Fibroblast of skin of right biceps (primary cell): ENCODE data around the gene SYS1.
A peak's percentile ranks its signal among the peaks of the same experiment; 100 is the strongest.
"Not testable (repeated sequence)": the region's sequence is repeated elsewhere in the genome, so short reads cannot be mapped to it uniquely, and the experiment has no call there.

Experiments used
- DNase-seq: peaks from one replicate; pipeline ENCODE4 v3.0.0-alpha.2; 2013

The SYS1 gene

DNA sequence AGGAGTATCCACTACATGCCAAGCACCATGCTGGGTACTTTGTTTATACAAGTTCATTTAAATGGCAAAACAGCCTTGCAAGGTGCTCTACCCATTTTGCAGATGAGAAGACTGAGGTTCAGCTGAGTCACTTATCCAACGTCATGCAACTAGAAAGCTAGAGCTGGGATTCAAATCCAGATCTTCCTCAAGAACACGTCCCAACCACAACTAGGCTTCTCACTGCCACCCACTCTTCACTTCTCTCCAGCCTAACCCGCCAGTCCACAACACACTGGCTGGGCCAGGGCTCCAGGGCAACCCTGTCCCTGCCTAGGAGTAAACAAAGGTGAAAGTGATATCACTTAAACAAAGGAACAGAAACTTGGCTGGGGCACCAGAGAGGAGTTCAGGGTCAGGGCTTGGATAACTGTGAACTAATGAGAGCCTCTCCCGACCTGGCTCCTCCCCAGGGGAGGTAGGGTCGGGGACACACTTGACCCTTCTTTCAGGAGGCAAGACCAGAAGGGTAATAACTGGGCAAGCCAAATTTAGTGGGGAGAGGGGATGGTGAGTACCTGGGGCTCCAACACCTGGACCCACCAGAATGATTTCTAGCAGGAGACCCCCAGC lies 22.6 kb upstream of the SYS1 start:
- DNase-seq = no peak

DNA sequence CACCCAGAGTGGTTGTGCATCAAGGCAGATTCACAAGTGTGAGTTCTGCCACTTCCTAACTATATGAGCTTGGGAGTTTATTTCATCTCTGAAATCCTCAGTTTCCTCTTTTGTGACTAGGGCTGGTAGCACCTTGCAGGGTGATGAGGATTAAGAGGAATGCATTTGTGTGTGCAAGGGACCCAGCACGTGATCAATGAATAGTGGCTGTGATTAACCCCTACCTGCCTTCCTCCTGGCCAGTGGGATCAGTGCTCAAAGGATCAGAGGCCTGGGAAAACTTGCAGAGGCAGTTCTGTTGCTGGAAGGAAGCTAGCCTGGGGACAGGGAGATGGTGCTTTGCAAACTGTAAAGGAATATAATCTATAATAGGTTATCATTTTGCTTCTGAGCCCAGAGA lies 22.0 kb upstream of the SYS1 start:
- DNase-seq = no peak

DNA sequence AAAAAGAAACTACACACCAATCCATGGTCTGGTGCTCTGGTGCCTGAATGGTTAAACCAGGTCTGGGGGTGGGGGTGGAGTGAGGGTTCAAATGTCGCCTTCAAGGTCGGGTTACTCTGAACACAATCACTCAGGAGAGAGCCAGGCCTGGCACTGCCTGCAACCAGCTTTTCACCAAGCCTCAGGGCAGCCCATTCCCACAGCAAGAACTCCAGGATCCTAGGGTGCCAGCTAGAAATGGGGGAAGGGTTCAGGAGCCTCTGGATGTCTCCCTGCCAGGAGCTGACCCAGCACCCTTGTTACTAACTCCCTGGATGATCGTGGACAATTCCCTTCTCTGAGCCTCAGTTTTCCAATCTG lies 21.4 kb upstream of the SYS1 start:
- no peak for DNase-seq

DNA sequence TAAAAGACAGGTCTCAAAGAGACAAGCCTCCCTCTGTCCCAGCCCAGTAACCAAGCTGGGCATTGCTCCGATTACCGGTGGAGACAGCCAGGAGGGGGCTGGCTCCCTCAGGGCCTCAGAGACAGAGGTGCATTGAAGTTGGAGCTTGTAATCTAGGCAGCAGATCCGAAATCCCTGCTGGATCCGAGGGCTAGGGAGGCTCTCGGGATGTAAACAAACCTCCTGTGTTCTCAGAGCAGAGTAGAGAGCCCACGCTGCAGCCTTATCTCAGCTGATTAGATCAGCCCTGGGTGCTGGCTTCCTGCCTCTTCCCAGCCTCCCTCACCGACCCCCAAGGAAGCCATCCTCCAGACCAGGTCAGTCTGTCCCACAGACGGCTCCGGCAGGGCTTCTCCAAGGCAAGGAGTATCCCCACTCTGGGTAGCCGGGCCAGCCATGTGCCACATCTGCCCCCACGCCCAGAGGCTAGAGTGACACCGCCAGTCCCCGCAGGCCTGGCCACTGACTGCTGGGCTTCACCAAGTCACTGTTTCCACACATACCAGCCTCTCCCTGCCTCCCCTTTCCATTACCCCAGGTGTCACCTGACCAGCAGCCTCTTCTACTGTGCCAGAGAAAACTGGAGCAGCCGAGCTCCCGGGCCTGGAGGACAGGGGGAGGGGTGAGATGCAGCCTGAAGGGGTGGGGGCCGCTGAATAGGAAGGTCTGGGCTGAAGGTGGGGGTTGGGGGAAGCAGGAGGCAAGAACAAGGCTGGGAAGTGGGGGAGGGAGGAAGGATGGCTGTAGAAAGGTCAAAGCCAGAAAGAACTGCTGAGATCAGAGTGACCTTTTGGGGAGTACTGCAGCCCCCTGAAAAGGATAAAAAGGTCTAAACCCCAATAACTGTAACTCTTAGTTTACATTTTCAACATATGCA lies 20.8 kb upstream of the SYS1 start:
- DNase-seq = no peak

DNA sequence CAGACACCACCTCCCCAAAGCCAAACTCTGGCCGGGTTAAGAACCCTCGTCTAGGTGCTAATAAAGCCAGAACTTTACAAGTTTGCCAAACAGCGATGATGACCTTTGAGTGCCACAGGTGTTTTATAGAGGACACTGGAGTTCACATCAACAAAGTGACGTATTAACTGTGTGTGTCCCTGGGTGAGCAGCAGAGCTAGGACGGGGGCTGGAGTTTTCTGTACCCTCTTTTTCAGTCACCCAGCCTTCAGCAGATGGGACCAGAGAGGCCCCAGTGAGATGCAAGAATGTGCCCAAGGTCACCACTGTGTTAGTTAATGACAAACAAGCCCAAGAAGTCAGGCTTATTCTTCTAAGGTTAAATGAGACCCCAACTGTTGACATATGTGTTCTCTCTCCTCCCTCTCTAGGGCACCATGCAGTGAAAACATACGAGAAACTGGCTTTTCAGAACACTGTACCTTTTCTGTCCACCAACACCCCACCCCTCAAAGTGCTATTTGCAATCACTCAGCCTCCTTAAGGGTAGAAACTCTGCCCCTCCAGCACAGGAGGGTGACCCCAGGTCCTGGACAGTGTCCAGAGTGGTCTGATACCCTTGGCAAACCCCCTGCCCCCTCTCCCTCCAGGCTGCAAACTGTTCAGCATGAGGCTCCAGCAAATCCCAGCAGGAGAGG lies 20.0 kb upstream of the SYS1 start:
- DNase-seq = no peak

DNA sequence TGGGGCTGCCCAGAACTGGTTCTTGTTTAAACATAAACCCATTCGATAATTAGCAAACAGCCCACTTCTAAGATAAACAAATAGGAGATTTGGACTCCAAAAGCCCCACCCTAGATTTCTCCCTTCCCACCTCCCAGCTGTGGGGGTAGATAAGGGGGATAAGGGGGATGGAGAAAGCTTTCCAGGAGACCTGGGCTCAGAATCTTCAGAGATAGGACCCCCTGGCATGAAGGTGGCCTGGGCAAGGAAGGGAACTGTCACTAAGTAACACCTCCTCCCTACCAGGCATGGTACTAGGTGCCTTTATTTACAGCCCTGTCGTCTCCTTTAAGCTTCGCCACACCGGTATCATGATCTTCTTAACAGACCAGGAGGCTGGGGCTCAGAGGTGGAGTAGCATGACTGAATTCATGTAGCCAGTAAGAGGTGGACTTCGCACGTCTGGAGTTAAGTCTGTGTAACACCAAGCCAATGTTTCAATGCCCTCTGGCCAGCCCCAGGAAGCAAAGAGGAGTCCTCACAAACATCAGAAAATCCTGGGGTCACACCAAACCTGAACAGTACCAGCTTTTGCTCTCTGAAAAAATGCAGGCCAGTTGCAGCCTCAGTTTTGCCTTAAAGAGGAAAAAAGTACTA lies 19.3 kb upstream of the SYS1 start:
- DNase-seq = no peak

DNA sequence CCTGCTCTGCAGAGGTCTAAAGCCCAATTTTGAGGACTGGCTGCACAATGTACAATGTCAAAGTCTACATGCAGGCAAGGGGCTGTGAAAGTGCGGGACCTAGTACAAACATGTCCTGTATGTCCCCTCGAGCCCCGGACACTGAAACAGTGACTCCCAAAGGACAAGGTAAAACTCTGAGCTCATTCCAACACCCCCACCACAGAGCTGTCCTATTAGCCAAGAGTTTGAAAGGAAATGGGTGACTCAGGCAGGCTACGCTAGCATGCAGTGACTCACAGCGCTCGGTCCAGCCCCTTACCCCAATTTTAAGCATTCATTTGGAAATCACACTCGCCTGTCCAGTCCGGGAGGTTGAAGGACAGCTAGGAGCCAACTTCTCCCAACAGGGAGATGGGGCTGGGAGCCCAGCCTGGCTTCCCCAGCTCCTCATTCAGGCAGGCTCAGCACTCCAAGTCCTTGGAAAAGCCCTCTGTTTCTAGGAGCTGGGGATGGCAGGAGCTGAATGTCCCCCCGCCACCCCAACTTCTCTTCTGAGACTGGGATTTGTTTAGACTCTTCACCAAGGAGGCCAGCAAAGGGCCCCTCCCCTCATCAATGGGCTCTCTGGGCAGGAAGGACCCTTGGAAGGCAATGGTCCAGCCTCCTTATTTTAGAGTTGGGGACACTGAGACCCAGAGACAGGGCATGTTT lies 18.6 kb upstream of the SYS1 start:
- peak; percentile 92 for DNase-seq

DNA sequence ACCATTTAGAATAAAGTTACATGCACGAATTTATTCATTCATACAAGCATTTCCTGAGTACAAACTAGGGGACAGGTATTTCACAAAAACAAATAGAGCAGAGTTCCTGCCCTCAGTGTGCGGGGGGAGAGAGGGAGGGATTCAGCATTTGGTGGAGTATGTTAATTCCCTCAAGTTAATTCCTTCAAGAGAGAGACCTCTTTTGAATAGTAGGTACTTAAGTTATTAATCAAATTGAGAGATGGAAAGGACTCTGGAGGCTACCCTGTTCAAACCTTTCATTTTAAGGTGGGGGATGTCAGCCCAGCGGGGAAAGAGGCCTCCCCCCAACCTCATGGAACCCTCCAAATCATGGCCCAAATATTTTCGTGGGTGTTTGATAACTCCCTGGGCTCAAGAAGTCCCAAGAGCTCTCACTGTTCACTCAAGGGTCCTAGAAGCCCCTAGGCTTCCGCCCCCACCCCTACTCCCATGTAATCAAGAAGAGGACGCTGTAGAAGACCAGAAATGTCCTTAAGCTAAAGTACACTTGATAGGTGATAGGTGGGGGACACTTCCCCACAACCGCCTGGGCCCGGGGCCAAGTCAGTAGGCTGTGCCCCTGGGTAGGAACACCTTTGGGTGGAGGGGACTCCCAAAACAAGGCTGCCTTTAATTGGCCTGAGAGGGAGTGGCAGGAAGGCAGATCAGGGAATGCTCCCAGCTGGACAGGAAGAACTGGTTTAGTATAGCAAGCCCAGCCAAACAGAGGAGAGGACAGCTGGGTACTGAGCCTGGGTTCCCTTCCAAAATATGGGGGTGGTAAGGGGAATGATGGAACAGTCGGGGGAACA lies 17.6 kb upstream of the SYS1 start:
- DNase-seq = no peak

DNA sequence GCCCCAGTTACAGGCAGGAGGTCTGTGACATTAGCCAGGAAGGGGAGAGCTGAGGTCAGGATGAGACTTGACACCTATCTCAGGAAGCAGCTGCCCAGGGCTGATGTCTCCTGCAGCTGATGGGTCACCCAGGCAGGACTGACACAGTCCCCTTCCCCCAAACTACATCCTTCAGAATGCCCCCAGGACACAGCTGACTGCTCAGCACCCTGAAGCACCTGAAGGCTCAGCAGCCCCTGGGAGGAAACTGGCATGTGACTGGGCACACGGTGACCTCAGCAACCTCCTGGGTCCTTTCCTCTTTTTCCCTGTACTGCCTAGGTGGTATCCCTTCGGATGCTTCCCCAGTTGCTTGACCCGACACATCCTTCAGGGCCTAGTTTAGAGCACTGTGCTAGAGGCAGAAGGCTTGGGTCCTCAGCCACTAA lies 16.7 kb upstream of the SYS1 start:
- no peak for DNase-seq

DNA sequence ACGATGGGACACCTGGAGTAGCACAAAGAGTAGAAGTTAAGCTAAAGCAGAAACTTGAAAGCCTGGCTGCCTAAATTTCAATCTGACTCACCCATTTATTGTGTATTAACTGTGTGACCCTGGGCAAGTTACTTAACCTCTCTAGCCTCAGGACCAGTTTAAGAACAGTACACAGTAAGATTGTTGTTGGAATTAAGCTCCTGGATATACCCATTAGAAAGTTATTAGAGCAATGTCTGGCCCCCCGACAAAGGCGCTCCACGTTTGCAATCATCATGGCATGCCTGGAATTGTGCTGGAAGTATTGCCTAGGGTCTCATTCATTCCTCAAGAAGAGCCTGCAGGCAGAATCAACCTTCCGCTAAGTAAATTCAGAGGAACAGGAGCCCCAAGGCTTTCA lies 16.1 kb upstream of the SYS1 start:
- DNase-seq = peak; percentile 34

DNA sequence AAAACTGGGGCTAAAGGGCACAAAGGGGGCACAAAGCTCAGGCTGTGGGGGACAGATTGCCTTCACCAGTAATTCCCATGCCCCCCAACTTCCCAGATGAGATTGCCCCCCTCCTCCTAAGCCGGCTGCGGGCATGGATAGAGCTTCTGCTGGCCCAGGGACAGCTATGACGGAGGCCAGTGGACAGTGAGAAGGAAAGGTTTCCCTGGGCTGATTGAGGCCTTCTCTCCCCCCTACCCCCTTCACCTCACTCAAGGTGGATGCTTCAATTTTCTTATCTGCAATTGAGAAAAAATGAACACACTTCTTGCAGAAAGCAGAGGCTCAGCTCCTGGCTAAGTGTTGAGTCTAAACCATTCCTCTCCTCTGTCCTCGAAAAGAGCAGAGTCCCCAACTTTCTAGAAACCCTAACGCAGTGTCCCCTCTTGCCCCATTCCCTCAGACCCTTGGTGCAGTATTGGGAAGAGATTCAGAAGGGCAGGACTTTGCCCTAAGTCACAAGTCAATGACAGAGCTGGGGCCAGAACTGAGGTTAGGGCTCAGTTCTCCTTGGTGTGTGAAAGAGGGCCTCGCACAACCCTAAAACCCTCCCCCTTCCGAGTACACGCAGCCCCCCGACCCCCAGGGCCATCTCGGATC lies 15.5 kb upstream of the SYS1 start:
- no peak for DNase-seq

DNA sequence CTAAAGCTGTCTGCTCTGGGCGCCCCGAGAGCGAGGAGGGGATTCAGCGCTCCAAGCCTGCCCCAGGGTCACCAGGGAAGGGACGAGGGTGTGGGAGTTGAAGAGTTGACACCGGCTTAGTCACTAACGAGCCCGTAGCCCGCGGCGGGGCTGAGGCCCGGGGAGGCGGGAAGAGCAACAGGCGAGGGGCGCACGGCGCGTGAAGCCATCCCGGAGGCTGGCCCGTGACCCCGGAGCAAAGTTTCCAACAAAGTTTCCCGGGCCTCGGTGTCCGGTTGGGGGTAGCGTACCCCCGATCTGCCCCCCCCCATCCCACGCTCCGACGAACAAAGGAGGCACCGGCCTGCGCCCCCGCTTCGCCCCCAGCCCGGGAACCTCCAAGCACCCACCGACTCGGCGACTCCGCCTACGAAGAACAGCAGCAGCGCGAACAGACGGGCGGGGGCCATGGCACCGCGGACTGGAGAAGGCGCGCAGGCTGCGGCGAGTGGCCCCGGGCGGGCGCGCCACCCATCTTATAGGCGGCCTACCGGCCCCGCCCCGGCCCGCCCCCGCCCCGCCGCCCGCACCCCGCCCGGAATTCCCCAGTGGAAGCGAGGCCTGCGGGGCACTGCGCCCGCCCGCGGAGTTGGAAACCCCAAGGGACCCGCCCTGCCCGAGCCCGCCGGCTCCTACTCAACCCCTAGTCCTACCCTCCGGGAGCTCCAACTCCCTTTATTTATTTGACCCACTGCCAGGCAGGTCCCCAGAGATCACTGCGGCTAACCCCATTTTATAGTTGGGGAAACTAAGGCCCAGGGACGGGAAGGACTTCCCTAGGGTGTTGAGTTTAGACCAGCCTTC lies 14.8 kb upstream of the SYS1 start, which contains the start of gene SDC4:
Gene SDC4 (minus strand): TSS at position 489 of the 843 bp plus-strand sequence. CDS start 40 bp downstream, at position 449.
- DNase-seq = peak; percentile 70

DNA sequence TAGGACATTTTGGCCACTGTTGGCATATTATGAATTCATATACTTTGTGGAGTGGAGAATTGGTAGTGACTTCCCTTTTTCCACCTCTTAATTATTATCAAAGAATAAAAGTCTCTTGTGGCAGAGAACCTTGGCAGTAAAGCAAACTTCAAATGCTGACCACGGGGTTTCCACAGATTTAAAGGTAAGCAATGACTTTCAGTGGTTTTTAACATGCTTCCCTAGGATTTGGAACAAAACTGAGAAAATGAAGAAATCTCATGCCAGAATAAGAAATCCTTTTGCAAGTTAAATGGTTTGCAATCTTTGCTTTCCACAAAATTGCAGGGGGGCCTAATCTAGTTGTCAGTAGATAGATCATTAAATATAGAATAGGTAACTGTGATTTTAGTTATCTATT lies 12.7 kb upstream of the SYS1 start:
- DNase-seq = no peak

DNA sequence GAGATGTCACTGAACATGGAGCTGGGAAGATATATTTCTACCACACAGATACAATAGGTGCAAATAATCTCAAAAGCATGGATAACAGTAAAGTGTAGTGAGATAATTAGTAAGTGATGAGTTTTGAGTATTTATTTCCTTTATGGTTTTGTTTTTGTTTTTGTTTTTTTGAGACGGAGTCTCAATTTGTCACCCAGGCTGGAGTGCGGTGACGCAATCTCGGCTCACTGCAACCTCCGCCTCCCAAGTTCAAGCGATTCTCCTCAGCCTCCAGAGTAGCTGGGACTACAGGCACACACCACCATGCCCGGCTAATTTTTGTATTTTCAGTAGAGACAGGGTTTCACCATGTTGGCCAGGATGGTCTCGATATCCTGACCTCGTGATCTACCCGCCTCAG lies 12.2 kb upstream of the SYS1 start:
- not testable (repeated sequence) for DNase-seq

DNA sequence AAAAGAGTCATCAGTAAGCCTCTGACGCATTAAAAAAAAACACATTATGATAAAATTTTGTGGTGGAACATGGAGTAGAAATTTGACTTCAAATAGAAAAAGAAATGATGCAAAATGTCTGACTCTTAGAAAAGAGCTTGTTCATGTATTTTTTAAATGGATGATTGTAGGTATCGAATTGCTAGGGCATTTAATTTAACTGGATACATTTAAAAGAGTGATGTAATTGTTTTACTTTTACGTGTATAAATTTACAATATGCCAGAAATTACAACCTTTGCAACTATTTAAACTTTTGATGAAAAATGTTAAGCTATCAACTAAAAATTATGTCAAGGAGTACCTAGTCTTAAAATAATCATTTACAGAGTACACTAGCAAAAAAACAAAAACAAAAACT lies 10.2 kb upstream of the SYS1 start:
- DNase-seq = no peak

DNA sequence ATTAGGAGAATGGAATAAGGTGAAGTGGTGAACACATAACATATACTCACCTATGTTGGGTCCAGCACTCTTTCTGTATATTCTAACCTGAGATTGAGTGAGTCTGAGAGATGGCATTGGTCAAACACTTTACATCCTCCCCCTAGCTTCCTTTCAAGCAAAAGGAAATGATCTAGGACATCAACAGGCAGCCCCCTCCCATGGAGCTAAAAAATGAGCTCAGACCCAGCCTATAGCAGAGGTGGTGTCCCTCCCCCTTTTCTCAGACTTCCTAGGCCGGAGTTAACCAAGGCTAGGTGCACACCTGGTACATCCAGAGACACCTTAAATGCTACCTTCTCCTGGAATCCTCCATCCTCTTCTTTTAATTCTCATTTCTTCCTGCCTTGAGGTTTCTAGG lies 9.2 kb upstream of the SYS1 start:
- no peak for DNase-seq

DNA sequence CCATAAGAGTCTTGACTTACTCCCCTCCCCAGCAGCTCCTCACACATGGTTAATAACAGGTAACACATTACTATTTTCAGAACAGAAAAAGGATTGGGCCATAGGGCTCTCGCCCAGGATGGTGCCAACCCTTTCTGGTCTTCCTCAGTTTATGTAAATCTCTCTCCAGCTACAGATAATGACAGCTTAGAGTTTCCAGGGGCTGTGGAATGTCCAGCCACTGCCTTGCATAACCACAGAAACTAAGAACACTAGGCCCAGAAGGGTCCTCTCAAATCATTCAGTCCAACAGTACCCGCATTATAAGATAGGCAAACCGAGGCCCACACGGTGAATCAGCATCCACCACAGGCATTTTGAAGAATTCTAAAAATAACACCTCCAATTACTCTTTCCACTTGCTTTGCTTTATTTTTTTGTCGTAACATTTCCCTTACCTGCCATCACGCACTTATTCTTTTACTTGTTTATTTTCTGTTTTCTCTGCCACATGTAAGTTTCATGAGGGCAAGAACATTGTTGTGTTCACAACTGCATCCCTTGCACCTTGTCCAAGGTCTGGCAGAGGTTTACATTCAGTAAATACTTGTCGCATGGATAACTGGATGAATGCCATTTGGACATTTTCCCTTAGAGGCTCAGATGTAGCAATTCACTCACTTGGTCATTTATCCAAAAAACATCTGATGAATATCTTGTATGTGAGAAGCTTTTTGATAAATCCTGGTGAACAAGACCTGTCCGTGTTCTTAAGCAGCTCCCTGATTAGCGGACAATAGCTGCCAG lies 8.3 kb upstream of the SYS1 start:
- DNase-seq = peak; percentile 61

DNA sequence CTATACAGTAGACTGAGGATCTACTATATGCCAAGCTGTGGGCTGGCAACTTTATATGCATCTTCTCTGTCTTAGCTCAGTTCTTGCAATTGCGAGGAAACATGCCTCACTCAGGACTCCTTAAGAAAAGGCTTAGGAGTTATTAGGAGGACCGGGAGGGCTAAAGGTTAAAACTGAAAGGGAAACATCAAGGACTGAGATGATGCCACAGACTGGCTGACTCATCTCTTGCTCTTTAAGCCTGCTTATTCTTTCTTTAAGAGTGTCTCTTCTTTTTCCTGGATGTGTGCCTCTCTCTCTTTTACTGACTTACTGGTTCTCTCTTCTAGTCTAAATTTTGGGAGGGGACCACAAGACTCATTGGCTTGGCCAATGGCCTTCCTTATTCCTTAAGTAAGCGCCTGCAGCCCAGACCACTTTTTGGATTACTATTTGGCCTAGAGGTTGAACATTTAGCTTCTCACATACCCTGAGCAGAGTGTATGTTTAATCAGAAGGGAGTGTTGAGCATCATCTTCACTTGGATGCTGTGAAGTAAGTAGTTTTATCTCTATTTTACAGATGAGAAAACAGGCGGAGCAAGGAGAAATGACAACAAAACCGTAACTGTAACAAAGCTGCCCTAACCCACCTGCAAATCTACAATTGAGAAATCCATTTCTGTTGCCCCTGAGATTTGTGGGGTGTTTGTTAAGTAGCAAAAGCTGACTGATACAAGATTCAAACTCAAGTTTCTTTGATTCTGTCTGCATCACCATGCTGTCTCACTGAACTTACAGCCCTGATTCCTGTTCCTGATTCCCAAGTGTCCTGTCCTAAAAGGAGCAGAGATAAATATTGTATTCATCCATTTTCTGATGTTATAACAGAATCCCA lies 7.5 kb upstream of the SYS1 start:
- peak; percentile 56 for DNase-seq
